ENCODE data around the gene MRC2.

Gene MRC2

GRCh38 chr17:62727916-62728672 lies 100.6 kb downstream of the MRC2 start:
- DNase-seq = no peak

GRCh38 chr17:62732125-62732524 lies 104.7 kb downstream of the MRC2 start:
- no peak for DNase-seq

- DNase-seq = no peak
Measured at GRCh38 chr17:62735044-62735651, 107.7 kb downstream of the MRC2 start.

GRCh38 chr17:62737513-62737912 lies 110.0 kb downstream of the MRC2 start:
- no peak for DNase-seq

- DNase-seq = no peak
Measured at GRCh38 chr17:62738281-62738680, 110.8 kb downstream of the MRC2 start.

GRCh38 chr17:62739645-62740388 lies 112.3 kb downstream of the MRC2 start:
- DNase-seq = no peak

GRCh38 chr17:62741290-62741689 lies 113.8 kb downstream of the MRC2 start:
- DNase-seq = no peak

Measured in SHP77 treated with DMSO at 0.1 percent for 48 hours (cell line).